Right hindlimb (tissue), 1 donor: ENCODE data around the gene SIRT5.

Source experiments
- DNase-seq: peaks from one replicate; pipeline ENCODE4 v3.0.0-alpha.2; 2018

The SIRT5 gene

GRCh38 chr6:13590574-13591153 lies 16.3 kb downstream of the SIRT5 start:
- no peak for DNase-seq

GRCh38 chr6:13591205-13591921 lies 17.0 kb downstream of the SIRT5 start:
- DNase-seq, result no peak

DNA sequence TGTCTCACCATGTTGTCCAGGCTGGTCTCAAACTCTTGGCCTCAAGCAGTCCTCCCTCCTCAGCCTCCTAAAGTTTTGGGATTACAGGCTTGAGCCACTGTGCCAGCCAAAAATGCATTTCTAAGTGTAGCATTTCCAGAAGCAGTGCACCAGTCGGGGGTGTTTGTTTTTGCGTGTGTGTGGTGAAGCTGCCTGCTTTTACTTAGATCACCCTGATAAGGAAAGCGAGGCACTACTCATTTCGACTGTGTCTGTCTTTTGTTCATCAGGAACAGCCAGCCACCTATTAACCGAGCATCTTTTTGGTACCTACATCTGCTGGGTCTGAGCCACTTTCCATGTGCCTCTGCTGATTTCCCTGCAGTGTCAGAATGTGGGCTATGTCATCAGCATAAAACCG lies 18.7 kb downstream of the SIRT5 start:
- DNase-seq, result no peak

DNA sequence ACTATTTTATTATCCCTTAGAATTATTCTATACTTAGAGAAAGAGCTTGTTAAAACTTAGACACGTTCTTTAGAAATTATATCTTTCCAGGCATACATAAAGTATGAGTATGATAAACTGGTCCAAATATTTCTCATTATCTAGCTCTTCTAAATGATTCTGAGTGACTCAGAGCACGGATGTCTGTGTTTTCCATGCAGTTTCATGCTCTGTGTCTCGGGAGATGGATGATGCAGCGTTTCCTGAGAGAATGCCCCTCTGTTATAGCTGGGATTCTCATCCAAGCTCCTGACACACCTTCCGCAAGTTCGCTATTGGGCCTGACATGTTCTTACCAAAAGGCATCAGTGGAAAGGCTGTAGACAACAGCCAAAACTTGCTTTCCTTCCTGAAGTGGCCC lies 19.3 kb downstream of the SIRT5 start:
- no peak for DNase-seq

GRCh38 chr6:13597073-13597472 lies 22.7 kb downstream of the SIRT5 start:
- DNase-seq, result no peak

- DNase-seq, result no peak
Measured at GRCh38 chr6:13600036-13600435, 25.6 kb downstream of the SIRT5 start.

- no peak for DNase-seq
Measured at GRCh38 chr6:13604135-13604534, 29.7 kb downstream of the SIRT5 start.

- DNase-seq, result no peak
Measured at GRCh38 chr6:13604546-13605416, 30.4 kb downstream of the SIRT5 start.

DNA sequence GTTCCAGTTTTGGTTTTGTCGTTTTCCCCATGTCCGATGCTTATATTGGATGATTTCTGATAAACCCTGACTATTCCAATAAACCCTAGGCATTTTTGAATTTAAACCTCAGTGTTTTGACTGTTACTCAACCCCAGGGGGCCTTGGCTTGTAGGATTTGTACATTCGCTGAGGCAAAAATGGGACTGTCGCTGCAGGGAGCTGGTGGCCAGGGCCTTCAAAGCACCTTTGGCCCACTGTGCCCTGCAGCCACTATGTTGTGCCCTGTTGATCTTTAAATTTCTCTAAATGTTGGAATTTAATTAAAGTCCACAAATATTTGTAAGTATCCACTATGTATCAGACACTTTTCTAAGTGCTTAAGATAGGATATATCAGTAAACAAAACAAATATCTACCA lies 31.2 kb downstream of the SIRT5 start:
- DNase-seq, result no peak

DNA sequence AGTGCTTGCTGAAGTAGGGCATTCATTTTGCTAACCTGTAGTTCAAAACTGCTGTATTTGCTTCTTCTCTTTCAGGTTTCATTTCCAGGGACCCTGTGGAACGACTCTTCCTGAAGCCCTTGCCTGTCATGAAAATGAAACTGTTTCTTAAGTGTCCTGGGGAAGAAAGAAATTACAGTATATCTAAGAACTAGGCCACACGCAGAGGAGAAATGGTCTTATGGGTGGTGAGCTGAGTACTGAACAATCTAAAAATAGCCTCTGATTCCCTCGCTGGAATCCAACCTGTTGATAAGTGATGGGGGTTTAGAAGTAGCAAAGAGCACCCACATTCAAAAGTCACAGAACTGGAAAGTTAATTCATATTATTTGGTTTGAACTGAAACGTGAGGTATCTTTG lies 37.3 kb downstream of the SIRT5 start:
- no peak for DNase-seq

- DNase-seq, result no peak
Measured at GRCh38 chr6:13613029-13613594, 38.7 kb downstream of the SIRT5 start.

DNA sequence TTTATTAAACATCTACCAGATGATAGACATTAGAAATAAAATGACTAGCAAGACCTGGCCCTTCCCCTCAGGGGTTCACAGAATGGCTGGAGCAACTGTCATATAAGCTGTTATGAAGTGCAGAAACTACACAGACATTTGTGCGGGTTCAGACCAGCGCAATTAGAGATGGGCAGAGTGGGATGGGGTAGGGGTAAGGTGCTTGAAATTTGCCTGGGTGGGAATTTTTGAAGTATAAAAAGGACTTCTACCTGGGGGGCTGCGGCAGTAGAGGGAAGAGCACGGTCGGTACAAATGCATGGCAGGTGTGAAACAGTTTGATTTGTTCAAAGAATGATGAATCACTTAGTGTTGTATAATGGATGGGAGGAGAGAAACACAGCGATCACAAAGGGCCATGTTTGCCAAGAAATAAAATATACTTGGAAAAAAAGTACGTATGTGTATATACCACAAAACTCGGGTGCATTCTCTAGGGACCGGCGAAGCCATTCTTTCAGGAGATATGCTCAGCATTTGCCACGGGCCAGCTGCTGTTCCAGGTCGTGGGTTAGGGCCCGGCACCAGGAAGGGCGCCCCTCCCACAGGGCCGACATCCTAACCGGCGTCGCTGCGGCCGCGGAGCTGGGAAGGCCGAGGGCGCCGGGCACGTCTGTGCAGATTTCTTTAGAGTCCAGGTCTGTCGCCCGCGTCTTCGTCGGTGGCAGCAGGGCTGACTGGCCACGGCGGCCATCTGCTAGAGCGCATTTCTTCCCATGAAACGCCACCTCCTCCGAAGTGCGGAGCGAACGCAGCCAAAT lies 39.9 kb downstream of the SIRT5 start:
- no peak for DNase-seq

- peak; percentile 98 for DNase-seq
Measured at GRCh38 chr6:13614926-13615791, 40.8 kb downstream of the SIRT5 start, which contains the start of gene NOL7. Gene NOL7, plus strand, starts transcription at chr6:13615335. Its CDS starts 24 bp downstream, at chr6:13615359.

GRCh38 chr6:13615792-13616120 lies 41.4 kb downstream of the SIRT5 start:
- DNase-seq, result peak; percentile 51

DNA sequence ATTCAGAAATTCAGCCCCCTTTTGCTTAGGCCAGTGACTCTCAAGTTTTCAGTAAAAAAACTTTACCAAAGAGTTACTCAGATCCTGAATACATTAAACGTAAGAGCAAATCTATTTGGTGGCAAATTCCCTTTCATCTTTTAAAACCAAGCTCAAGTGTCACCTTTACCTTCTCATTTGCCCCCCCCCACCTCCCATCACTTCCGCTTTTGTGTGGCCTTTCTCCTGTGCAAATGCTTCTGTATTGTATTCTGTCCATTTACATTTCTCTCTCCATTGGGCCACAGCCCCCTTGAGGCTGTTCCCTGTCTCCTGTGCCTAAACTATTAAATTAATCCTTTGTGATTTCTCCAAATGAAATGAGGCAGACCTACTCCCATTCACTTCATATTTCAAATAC lies 42.7 kb downstream of the SIRT5 start:
- DNase-seq, result no peak

- no peak for DNase-seq
Measured at GRCh38 chr6:13624871-13625288, 50.5 kb downstream of the SIRT5 start.

- no peak for DNase-seq
Measured at GRCh38 chr6:13629459-13630116, 55.2 kb downstream of the SIRT5 start.

- DNase-seq, result no peak
Measured at GRCh38 chr6:13630499-13630898, 56.1 kb downstream of the SIRT5 start.

DNA sequence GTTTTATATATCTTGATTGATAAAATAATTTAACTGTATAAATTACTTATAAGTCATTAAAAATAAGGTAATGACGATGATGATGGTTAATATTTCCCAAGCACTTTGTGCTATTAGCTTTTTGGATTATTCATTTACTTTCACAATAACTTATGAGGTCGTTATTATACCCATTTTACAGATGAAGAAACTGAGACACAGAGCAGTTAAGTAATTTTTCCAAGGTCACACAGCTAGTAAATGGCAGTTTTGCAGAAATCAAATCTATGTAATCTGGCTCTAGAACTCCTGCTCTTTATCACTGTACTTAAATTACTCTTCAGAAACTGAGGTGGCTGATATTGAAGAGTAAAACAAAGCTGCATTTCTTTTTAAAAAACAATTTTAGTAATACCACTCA lies 58.9 kb downstream of the SIRT5 start:
- DNase-seq, result no peak

DNA sequence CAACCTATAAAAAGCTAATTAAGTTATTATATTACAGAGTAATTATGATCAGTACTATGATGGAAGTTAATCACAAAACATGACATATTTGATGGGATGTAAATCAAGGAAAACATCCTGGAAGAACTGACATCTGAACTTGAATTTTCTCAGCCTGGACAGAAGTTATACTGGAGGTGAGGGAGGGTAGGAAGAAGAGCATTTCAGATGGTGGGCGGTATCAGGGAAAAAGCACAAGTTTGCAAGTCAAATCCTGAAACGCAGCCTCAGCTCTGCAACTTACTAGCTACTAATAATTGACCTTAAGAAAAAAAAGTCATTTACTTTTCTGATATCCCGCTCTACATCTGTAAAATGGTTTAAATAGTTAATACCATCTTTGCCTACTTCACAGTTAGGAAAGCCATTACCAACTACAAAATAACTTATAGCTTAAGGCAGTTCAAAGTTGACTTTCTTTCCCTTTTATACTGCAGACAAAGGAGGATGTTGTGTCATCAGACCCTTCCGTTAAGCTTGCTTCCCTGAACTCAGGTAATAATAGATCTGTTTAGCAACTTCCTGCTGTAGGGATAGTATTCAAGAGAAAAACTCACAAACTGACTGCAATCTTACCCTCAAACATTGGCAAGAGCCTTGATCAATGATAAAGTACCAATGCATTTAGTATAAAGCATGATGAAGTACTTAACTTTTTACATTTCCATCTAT lies 61.7 kb downstream of the SIRT5 start:
- DNase-seq, result no peak
